Measurements from ENCODE around the gene SLC25A48.

DNA sequence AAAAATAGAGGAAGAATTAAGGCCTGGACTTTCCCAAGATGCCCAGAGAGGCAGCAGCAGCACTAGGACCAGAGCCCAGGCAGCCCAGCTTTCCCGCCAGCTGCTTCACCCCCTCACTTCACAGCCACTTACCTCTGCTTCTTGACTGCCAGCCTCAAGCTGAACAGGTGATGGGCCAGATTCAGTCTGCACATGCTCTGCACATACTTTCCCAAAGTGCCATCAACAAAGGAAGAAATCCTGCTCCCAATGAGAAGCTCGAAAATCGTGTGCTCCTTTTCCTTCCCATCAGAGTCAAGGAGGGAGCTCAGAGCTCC lies 4.1 kb upstream of the SLC25A48 start:
- TF ChIP-seq, protein P1, sequence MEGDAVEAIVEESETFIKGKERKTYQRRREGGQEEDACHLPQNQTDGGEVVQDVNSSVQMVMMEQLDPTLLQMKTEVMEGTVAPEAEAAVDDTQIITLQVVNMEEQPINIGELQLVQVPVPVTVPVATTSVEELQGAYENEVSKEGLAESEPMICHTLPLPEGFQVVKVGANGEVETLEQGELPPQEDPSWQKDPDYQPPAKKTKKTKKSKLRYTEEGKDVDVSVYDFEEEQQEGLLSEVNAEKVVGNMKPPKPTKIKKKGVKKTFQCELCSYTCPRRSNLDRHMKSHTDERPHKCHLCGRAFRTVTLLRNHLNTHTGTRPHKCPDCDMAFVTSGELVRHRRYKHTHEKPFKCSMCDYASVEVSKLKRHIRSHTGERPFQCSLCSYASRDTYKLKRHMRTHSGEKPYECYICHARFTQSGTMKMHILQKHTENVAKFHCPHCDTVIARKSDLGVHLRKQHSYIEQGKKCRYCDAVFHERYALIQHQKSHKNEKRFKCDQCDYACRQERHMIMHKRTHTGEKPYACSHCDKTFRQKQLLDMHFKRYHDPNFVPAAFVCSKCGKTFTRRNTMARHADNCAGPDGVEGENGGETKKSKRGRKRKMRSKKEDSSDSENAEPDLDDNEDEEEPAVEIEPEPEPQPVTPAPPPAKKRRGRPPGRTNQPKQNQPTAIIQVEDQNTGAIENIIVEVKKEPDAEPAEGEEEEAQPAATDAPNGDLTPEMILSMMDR (IDR thresholded peaks at IDR 0.05), result peak in 1 of 4 experiments; percentile 2
- TF ChIP-seq POLR2A (IDR thresholded peaks at IDR 0.05) (no peak), POLR2AphosphoS5 (IDR thresholded peaks at IDR 0.05) (no peak), EP300 (IDR thresholded peaks at IDR 0.05) (no peak)
